CD4-positive, alpha-beta memory T cell (primary cell): ENCODE results near the gene SRC. TPM values are rescaled to one million over a fixed set of nuclear protein-coding genes. Genes with fewer than 3 reads are reported as not detected.

Experiments
- CTCF ChIA-PET: fragments of 350-600 bp; sonication (Branson Sonifier 250); formaldehyde crosslinking; loops from one replicate; lab custom pipeline; 2021; ENCODE audit warnings: inconsistent platforms; ENCODE audit not compliant: partially characterized antibody; lab: Charles Lee
- POLR2A ChIA-PET: fragments of 350-600 bp; sonication (Branson Sonifier 250); formaldehyde crosslinking; loops from one replicate; lab custom pipeline; 2021; ENCODE audit not compliant: partially characterized antibody; lab: Charles Lee
- DNase-seq, 5 donors: peaks; one replicate each; pipeline versions ENCODE4 v3.0.0 to v3.0.0-alpha.2; 2020 to 2022; ENCODE audit warnings: mixed read lengths in 1 of 5
- H3K27ac ChIP-seq: one replicate; pipeline ENCODE4 v1.7.0; 2013; ENCODE audit warnings: low read depth, low read length
- H3K27me3 ChIP-seq: 2 replicates; pipeline ENCODE4 v1.7.0; 2013; ENCODE audit warnings: mild to moderate bottlenecking, low read length, moderate library complexity; ENCODE audit not compliant: insufficient read depth
- H3K36me3 ChIP-seq: 2 replicates; pipeline ENCODE4 v1.7.0; 2013; ENCODE audit warnings: mild to moderate bottlenecking, low read length, moderate library complexity; ENCODE audit not compliant: insufficient read depth
- H3K4me1 ChIP-seq: 2 replicates; pipeline ENCODE4 v1.7.0; 2013; ENCODE audit warnings: mild to moderate bottlenecking, low read length, moderate library complexity; ENCODE audit not compliant: insufficient read depth
- H3K4me3 ChIP-seq, 2 donors: one replicate each; pipeline ENCODE4 v1.7.0; 2013; ENCODE audit warnings: low read length in 2 of 2, mild to moderate bottlenecking in 1 of 2
- H3K9me3 ChIP-seq, 2 donors: one replicate each; pipeline ENCODE4 v1.7.0; 2013; ENCODE audit warnings: low read length in 2 of 2, control low read depth in 1 of 2; ENCODE audit not compliant: control insufficient read depth in 1 of 2
- H3K27ac Mint-ChIP-seq, 7 donors: one replicate each; pipeline ENCODE4 v1.8.0; 2020 to 2021; ENCODE audit warnings: mixed read lengths in 7 of 7, mild to moderate bottlenecking in 6 of 7, inconsistent platforms in 3 of 7, moderate library complexity in 3 of 7
- H3K27me3 Mint-ChIP-seq, 2 donors: one replicate each; pipeline ENCODE4 v1.8.0; 2020 to 2021; ENCODE audit warnings: mixed read lengths in 2 of 2
- H3K36me3 Mint-ChIP-seq, 2 donors: one replicate each; pipeline ENCODE4 v1.8.0; 2020 to 2021; ENCODE audit warnings: mixed read lengths in 2 of 2, inconsistent platforms in 1 of 2, mild to moderate bottlenecking in 1 of 2
- H3K4me1 Mint-ChIP-seq, 4 donors: one replicate each; pipeline ENCODE4 v1.8.0; 2020 to 2021; ENCODE audit warnings: mixed read lengths in 4 of 4, mild to moderate bottlenecking in 1 of 4
- H3K4me3 Mint-ChIP-seq, 8 donors: one replicate each; pipeline ENCODE4 v1.8.0; 2020 to 2021; ENCODE audit warnings: mixed read lengths in 8 of 8, mild to moderate bottlenecking in 7 of 8, moderate library complexity in 6 of 8, inconsistent platforms in 3 of 8
- H3K9me3 Mint-ChIP-seq, 8 donors: one replicate each; pipeline ENCODE4 v1.8.0; 2020 to 2021; ENCODE audit warnings: mixed read lengths in 8 of 8, mild to moderate bottlenecking in 5 of 8, inconsistent platforms in 3 of 8, moderate library complexity in 1 of 8
- intact Hi-C: fragments of 100-400 bp; cut with micrococcal nuclease; formaldehyde crosslinking; loops from one replicate; pipeline ENCODE4 v1.15.1; 2023
- polyA plus RNA-seq, 2 donors: library from polyadenylated mRNA; unstranded; fragments of 300-500 nt; fragmentation: Illumina TruSeq; gene quantifications; one replicate each; pipeline ENCODE4 v1.2.3, GENCODE V29; 2021
- total RNA-seq, 2 experiments: library from RNA; stranded (reverse); gene quantifications; one replicate each; pipeline ENCODE4 v1.2.3, GENCODE V29; 2021

The SRC gene
- total and polyA plus RNA-seq, 4 experiments from 2014 or later, result 0.32 to 4.5 (median 2.3) TPM

GRCh38 chr20:37333130-37333847, 12.7 kb upstream of the SRC start:
- intact Hi-C loops, result no loop called here
- no peaks in the 10 kb centered on the region for H3K36me3 ChIP-seq
- Mint-ChIP-seq H3K36me3 (no peaks in the 10 kb centered on the region), H3K27ac (no peak overlapping the region), H3K27me3 (no peaks in the 10 kb centered on the region), H3K4me3 (no peak overlapping the region), H3K9me3 (no peaks in the 10 kb centered on the region), H3K4me1 (peaks cover 7 to 21% (median 17%) of the 10 kb centered on the region in 4 donors)
- no peak for DNase-seq
- H3K4me3 ChIP-seq, result no peak overlapping the region
- ChIA-PET CTCF (no interaction called here), POLR2A (no interaction called here)
- no peaks in the 10 kb centered on the region for H3K27me3 ChIP-seq
- peaks cover 16% of the 10 kb centered on the region for H3K4me1 ChIP-seq
- H3K27ac ChIP-seq, result no peak overlapping the region
- no peaks in the 10 kb centered on the region for H3K9me3 ChIP-seq

DNA sequence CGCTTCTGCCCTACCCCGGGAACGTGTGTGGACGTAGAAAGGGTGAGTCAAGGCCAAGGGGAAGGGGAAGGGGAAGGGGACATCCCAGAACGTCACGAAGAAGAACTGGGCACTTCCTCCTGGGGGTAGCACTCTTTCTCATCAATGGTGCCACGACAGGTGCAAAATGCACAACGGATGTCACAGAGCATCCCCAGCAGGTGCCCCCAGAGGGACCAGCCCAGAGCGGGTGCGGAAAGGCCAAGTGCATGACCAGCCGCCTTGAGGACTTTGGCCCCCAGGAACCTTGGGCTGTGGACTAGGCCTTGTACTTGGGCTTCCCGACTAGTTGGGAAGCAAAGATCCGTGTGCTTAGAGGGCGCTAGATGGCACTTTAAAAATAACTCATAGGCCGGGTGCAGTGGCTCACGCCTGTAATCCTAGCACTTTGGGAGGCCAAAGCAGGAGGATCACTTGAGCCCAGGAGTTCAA, 12.1 kb upstream of the SRC start:
- no peaks in the 10 kb centered on the region for H3K9me3 ChIP-seq
- H3K4me1 Mint-ChIP-seq, result peaks cover 7 to 21% (median 17%) of the 10 kb centered on the region in 4 donors
- no peak for DNase-seq
- peaks cover 16% of the 10 kb centered on the region for H3K4me1 ChIP-seq
- no peak overlapping the region for H3K4me3 Mint-ChIP-seq
- no peaks in the 10 kb centered on the region for H3K27me3 ChIP-seq
- no peak overlapping the region for H3K4me3 ChIP-seq
- H3K36me3 ChIP-seq, result no peaks in the 10 kb centered on the region
- H3K27ac Mint-ChIP-seq, result no peak overlapping the region
- no peaks in the 10 kb centered on the region for H3K27me3 Mint-ChIP-seq
- H3K27ac ChIP-seq, result no peak overlapping the region
- ChIA-PET CTCF (no interaction called here), POLR2A (no interaction called here)
- intact Hi-C loops, result no loop called here
- H3K9me3 Mint-ChIP-seq, result no peaks in the 10 kb centered on the region
- H3K36me3 Mint-ChIP-seq, result no peaks in the 10 kb centered on the region

DNA sequence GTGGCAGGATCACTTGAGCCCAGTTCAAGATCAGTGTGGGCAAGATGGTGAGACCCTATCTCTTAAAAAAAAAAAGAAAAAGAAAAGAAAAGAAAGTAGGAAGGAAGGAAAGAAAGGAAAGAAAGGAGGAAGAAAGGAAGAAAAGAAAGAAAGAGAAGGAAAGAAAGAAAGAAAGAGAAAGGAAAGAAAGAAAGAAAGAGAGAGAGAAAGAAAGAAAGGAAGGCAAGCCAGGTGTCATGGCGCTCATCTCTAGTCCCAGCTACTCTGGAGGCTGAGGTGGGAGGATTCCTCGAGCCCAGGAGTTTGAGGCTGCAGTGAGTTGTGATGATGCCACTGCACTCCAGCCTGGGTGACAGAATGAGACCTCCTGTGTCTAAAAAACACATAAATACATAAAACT, 11.5 kb upstream of the SRC start:
- Mint-ChIP-seq H3K27me3 (no peaks in the 10 kb centered on the region), H3K4me3 (no peak overlapping the region), H3K27ac (peak overlapping the region in 2 of 7 donors; percentile 0 to 29), H3K9me3 (no peaks in the 10 kb centered on the region), H3K36me3 (no peaks in the 10 kb centered on the region), H3K4me1 (peaks cover 7 to 25% (median 17%) of the 10 kb centered on the region in 4 donors)
- intact Hi-C loops, result no loop called here
- no peak for DNase-seq
- POLR2A ChIA-PET, result no interaction called here
- no peaks in the 10 kb centered on the region for H3K36me3 ChIP-seq
- no peaks in the 10 kb centered on the region for H3K27me3 ChIP-seq
- H3K27ac ChIP-seq, result no peak overlapping the region
- CTCF ChIA-PET, result interaction anchor here (0.7 to 1.1 kb wide), 2 partner anchors 8 to 51 kb away, joined by 3 to 4 read pairs; no protein-coding TSS in a partner anchor
- H3K4me1 ChIP-seq, result peaks cover 16% of the 10 kb centered on the region
- H3K9me3 ChIP-seq, result no peaks in the 10 kb centered on the region
- no peak overlapping the region for H3K4me3 ChIP-seq

DNA sequence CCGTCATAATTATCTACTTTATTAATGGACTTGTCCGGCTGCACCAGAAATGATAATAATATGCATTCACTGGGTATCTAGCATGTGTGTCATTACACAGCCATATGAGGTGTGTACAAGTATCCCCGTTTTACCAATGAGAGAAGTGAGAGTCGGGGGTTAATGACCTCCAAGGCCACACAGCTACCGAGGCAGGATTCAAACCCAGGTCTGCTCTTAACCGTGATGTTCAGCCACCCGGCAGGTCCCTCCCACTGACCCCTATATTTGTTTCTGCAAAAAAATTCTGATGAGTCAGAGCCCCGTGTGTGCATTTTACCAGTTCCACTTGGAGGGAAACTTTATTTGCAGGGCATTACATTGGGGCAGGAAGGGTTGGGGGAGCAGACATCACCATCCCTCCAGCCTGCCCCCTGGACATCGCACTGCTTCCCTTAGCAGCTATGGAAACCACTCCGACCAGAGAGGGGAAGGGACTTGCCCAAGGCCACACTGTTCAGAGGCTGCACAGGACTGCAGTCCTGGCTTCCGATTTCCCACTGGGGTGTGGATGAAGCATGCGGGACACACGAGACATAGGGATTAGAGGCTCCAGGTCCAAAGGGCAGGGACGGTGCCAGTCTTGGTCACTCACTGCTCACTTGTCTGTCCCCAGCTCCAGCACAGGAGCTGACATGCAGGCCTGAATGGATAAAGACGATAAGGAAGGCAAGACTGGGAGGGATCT, 10.1 kb upstream of the SRC start:
- Histone ChIP-seq H3K27ac (no peak overlapping the region), H3K36me3 (no peaks in the 10 kb centered on the region), H3K9me3 (no peaks in the 10 kb centered on the region), H3K4me1 (peaks cover 16% of the 10 kb centered on the region), H3K27me3 (no peaks in the 10 kb centered on the region), H3K4me3 (no peak overlapping the region)
- Mint-ChIP-seq H3K9me3 (no peaks in the 10 kb centered on the region), H3K4me3 (peak overlapping the region in 5 of 8 donors; percentile 5 to 65 (median 31)), H3K27me3 (no peaks in the 10 kb centered on the region), H3K27ac (peak overlapping the region in 4 of 7 donors; percentile 18 to 83 (median 52)), H3K4me1 (peaks cover 7 to 27% (median 17%) of the 10 kb centered on the region in 4 donors), H3K36me3 (no peaks in the 10 kb centered on the region)
- DNase-seq, result no peak
- ChIA-PET POLR2A (no interaction called here), CTCF (no interaction called here)
- intact Hi-C loops, result no loop called here

GRCh38 chr20:37336369-37337207, 9.4 kb upstream of the SRC start:
- peak overlapping the region in 5 of 7 donors; percentile 32 to 83 (median 46) for H3K27ac Mint-ChIP-seq
- no peaks in the 10 kb centered on the region for H3K36me3 Mint-ChIP-seq
- peaks cover 7 to 27% (median 17%) of the 10 kb centered on the region in 4 donors for H3K4me1 Mint-ChIP-seq
- Histone ChIP-seq H3K27me3 (no peaks in the 10 kb centered on the region), H3K9me3 (no peaks in the 10 kb centered on the region), H3K27ac (no peak overlapping the region), H3K36me3 (no peaks in the 10 kb centered on the region), H3K4me1 (peaks cover 16% of the 10 kb centered on the region), H3K4me3 (no peak overlapping the region)
- peak overlapping the region in 7 of 8 donors; percentile 6 to 65 (median 41) for H3K4me3 Mint-ChIP-seq
- CTCF ChIA-PET, result no interaction called here
- DNase-seq, result no peak
- H3K9me3 Mint-ChIP-seq, result no peaks in the 10 kb centered on the region
- H3K27me3 Mint-ChIP-seq, result no peaks in the 10 kb centered on the region
- intact Hi-C loops, result no loop called here
- POLR2A ChIA-PET, result no interaction called here

GRCh38 chr20:37337208-37337991, 8.5 kb upstream of the SRC start:
- Histone ChIP-seq H3K9me3 (no peaks in the 10 kb centered on the region), H3K36me3 (no peaks in the 10 kb centered on the region), H3K4me1 (peaks cover 16% of the 10 kb centered on the region), H3K4me3 (no peak overlapping the region), H3K27me3 (no peaks in the 10 kb centered on the region), H3K27ac (no peak overlapping the region)
- ChIA-PET POLR2A (no interaction called here), CTCF (no interaction called here)
- peak overlapping the region in 5 of 8 donors; percentile 15 to 57 (median 41) for H3K4me3 Mint-ChIP-seq
- no peak for DNase-seq
- H3K4me1 Mint-ChIP-seq, result peaks cover 7 to 27% (median 17%) of the 10 kb centered on the region in 4 donors
- no peaks in the 10 kb centered on the region for H3K9me3 Mint-ChIP-seq
- H3K27ac Mint-ChIP-seq, result peak overlapping the region in 5 of 7 donors; percentile 32 to 81 (median 46)
- H3K27me3 Mint-ChIP-seq, result no peaks in the 10 kb centered on the region
- no peaks in the 10 kb centered on the region for H3K36me3 Mint-ChIP-seq
- intact Hi-C loops, result no loop called here
